Lower lobe of right lung (tissue), 2 donors: ENCODE data around the gene SPTY2D1. TPM values are rescaled to one million over a fixed set of nuclear protein-coding genes. Genes with fewer than 3 reads are reported as not detected.

Source experiments
- ATAC-seq, 2 donors: fragments of 200-7000 bp; cut with Tn5 transposase; one replicate each; pipeline ENCODE4 v1.9.1; 2020 to 2022; ENCODE audit warnings: mild to moderate bottlenecking in 2 of 2, moderate library complexity in 2 of 2
- DNase-seq: peaks from one replicate; pipeline ENCODE4 v3.0.0-alpha.2; 2020
- H3K27ac ChIP-seq: fragments of 200-600 bp; one replicate; pipeline ENCODE4 v1.8.0; 2022
- H3K27me3 ChIP-seq: fragments of 200-600 bp; one replicate; pipeline ENCODE4 v1.8.0; 2022; ENCODE audit warnings: low read depth
- H3K36me3 ChIP-seq: fragments of 200-600 bp; one replicate; pipeline ENCODE4 v1.8.0; 2022; ENCODE audit warnings: mild to moderate bottlenecking
- H3K4me1 ChIP-seq: fragments of 200-600 bp; one replicate; pipeline ENCODE4 v1.8.0; 2022
- H3K4me3 ChIP-seq: fragments of 200-600 bp; one replicate; pipeline ENCODE4 v1.8.0; 2022; ENCODE audit warnings: mild to moderate bottlenecking
- H3K9me3 ChIP-seq: fragments of 200-600 bp; one replicate; pipeline ENCODE4 v1.8.0; 2022
- intact Hi-C: fragments of 100-400 bp; cut with DNase I; formaldehyde crosslinking; loops from one replicate; pipeline ENCODE4 v1.11.0; 2022
- total RNA-seq: library from RNA; stranded (reverse); fragmentation: NEBNext Ultra II Directional; extraction: Animal tissue kit (Norgen Biotek cat#: 25700); gene quantifications from one replicate; pipeline ENCODE4 v1.2.1, GENCODE V29; 2021
- TF ChIP-seq, protein P1 (sequence below): fragments of 200-600 bp; IDR thresholded peaks from one replicate; pipeline ENCODE4 v1.8.0; 2022; ENCODE audit warnings: antibody characterized with exemption, mild to moderate bottlenecking
- donor health status: DM: no; HTN: yes; CAD: no; lungs with severe emphysema.

The SPTY2D1 gene
- total RNA-seq, 1 donor from 2014 or later: 18.6 TPM

DNA sequence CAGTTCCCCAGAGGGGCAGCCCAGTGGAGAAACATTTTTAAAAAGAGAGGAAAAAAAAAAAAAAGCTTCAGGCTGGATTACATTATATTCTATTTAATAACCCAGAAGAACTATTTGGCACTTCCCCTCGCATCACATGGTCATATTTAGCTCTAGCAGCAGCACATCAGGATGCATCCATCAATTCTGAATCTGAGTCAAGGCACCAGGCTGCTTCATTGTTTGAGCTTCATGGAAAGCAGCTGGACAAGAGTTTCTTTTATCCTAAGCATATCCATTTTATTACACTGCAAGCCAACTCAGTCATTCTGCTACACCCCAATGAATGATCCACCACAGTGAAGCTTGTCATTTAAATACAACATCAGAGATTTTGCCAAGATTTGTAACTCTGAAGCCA, 10.0 kb downstream of the SPTY2D1 start:
- Histone ChIP-seq H3K27me3 (no peaks in the 10 kb centered on the region), H3K27ac (no peak overlapping the region), H3K4me1 (peaks cover 8% of the 10 kb centered on the region), H3K4me3 (no peak overlapping the region), H3K36me3 (no peaks in the 10 kb centered on the region), H3K9me3 (no peaks in the 10 kb centered on the region)
- intact Hi-C loops: no loop called here
- TF ChIP-seq, protein P1, sequence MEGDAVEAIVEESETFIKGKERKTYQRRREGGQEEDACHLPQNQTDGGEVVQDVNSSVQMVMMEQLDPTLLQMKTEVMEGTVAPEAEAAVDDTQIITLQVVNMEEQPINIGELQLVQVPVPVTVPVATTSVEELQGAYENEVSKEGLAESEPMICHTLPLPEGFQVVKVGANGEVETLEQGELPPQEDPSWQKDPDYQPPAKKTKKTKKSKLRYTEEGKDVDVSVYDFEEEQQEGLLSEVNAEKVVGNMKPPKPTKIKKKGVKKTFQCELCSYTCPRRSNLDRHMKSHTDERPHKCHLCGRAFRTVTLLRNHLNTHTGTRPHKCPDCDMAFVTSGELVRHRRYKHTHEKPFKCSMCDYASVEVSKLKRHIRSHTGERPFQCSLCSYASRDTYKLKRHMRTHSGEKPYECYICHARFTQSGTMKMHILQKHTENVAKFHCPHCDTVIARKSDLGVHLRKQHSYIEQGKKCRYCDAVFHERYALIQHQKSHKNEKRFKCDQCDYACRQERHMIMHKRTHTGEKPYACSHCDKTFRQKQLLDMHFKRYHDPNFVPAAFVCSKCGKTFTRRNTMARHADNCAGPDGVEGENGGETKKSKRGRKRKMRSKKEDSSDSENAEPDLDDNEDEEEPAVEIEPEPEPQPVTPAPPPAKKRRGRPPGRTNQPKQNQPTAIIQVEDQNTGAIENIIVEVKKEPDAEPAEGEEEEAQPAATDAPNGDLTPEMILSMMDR: no peak
- no peak for DNase-seq
- ATAC-seq: no peak

- DNase-seq (no peak), ATAC-seq (no peak)
- no peaks in the 10 kb centered on the region for H3K27me3 ChIP-seq
- TF ChIP-seq, protein P1: no peak
- no peaks in the 10 kb centered on the region for H3K36me3 ChIP-seq
- no peak overlapping the region for H3K4me3 ChIP-seq
- peaks cover 12% of the 10 kb centered on the region for H3K4me1 ChIP-seq
- H3K27ac ChIP-seq: no peak overlapping the region
- intact Hi-C loops: no loop called here
- H3K9me3 ChIP-seq: no peaks in the 10 kb centered on the region
Observed at GRCh38 chr11:18623707-18624106, 10.4 kb downstream of the SPTY2D1 start.

DNA sequence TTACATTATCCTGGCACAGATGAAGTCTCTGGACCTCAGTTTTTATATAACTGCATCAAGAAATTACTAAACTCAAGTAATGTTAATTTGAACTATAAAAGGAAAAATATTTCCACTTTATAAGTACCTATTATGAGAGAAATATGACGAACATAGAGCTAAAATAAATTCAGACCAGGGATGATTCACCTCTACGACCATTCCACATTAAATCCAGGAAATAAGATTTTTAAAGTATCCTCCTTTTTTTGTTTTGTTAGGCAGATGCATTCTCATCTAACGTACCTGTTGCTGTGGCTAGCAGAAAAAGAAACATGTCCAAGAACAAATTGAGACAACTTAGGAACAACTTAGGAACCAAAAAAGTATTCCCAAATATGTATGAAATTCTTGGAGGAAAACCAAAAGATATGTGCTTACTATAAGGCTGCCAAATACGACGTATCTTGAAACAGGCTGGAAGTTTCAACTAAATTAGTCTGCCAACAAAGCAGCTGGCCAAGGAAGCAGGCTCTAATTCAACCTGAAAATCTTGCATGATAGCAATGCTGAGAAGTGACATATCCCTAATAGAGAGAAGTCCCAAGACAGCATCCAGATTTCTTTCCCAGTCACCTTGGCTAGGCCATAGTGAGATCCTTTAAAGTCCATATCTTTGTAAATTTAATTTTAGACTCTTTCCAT, 15.7 kb downstream of the SPTY2D1 start:
- DNase-seq (no peak), ATAC-seq (peak in 1 of 2 donors; percentile 57)
- intact Hi-C loops: no loop called here
- H3K27me3 ChIP-seq: no peaks in the 10 kb centered on the region
- TF ChIP-seq, protein P1: no peak
- H3K9me3 ChIP-seq: no peaks in the 10 kb centered on the region
- H3K27ac ChIP-seq: peak overlapping the region; percentile 22
- H3K4me1 ChIP-seq: peaks cover 17% of the 10 kb centered on the region
- no peak overlapping the region for H3K4me3 ChIP-seq
- H3K36me3 ChIP-seq: peaks cover 26% of the 10 kb centered on the region

DNA sequence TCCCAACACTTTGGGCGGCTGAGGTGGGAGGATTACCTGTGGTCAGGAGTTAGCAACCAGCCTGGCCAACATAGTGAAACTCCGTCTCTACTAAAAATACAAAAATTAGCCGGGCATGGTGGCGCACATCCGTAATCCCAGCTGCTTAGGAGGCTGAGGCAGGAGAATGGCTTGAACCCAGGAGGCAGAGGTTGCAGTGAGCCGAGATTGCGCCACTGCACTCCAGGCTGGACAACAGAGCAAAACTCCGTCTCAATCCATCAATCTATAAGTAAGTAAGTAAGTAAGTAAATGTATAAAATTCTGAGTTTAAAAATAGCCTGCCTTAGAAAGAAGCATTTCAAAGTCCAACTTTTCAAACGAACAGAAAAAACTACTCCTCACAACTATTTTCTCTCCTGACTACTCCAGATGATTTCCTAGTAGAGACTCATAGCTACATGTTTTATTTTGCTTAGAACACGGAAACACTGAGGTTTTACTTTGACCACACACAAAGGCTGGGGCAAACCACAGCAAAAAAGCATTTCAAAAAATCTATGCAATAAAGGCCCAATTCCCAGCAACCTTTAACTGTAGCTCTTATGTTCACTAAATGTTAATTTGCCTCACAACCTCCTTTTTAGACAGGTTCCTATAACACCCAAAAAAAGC, 16.3 kb downstream of the SPTY2D1 start:
- DNase-seq (no peak), ATAC-seq (no peak)
- H3K27me3 ChIP-seq: no peaks in the 10 kb centered on the region
- peaks cover 17% of the 10 kb centered on the region for H3K4me1 ChIP-seq
- no peak overlapping the region for H3K4me3 ChIP-seq
- H3K9me3 ChIP-seq: no peaks in the 10 kb centered on the region
- TF ChIP-seq, protein P1: no peak
- no peak overlapping the region for H3K27ac ChIP-seq
- intact Hi-C loops: no loop called here
- peaks cover 33% of the 10 kb centered on the region for H3K36me3 ChIP-seq

DNA sequence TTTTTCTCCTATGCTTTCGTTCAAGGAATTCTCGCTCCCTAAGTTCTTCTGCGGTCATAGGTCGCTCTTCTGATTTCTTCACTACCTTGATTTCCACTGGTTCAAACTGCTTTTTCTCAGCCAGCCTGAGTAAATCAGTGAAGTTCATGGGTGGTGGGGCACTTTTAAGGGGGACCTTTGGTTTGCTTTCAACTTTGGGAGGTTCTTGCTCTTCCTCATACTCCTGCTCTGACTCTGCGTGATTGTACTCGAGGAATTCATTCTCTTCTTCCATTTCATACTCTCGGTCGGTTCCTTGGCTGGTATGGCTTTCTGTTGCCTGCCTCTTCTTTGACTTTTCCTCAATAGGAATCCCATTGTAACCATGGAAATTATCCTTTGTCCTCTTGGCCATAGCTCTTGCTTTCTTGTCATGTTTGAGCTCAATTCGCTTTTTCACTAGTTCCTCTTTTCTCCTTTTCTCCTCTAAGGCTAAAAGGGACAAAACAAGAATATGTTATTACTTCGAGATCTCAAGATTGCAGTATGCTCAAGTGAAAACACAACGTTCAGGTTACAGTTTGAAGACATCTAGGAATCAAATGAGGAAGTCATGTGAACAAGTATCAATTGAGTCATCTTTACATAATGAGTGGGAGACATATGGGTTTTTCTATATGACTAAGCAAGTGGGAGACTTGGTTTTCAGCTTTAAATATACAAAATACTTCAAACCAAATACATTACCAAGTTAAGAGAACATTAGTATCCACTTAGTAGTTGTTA, 18.3 kb downstream of the SPTY2D1 start:
- Histone ChIP-seq H3K9me3 (no peaks in the 10 kb centered on the region), H3K36me3 (peaks cover 53% of the 10 kb centered on the region), H3K27ac (no peak overlapping the region), H3K27me3 (no peaks in the 10 kb centered on the region), H3K4me1 (peaks cover 17% of the 10 kb centered on the region), H3K4me3 (no peak overlapping the region)
- intact Hi-C loops: no loop called here
- TF ChIP-seq, protein P1: no peak
- ATAC-seq (peak in 1 of 2 donors; percentile 31), DNase-seq (no peak)
